RPMI8226 (cell line): ENCODE measurements around the gene RAB7A.
A peak's percentile ranks its signal among the peaks of the same experiment; 100 is the strongest.

ENCODE experiments used
- DNase-seq: peaks from one replicate; pipeline ENCODE4 v3.0.0-alpha.2; 2015

Gene RAB7A

GRCh38 chr3:128794067-128794768, 68.2 kb downstream of the RAB7A start:
- no peak for DNase-seq

GRCh38 chr3:128794770-128795649, 69.0 kb downstream of the RAB7A start:
- peak; percentile 55 for DNase-seq

- no peak for DNase-seq
Measured at GRCh38 chr3:128799653-128800052, 73.7 kb downstream of the RAB7A start.

GRCh38 chr3:128800241-128801187, 74.5 kb downstream of the RAB7A start:
- no peak for DNase-seq

DNA sequence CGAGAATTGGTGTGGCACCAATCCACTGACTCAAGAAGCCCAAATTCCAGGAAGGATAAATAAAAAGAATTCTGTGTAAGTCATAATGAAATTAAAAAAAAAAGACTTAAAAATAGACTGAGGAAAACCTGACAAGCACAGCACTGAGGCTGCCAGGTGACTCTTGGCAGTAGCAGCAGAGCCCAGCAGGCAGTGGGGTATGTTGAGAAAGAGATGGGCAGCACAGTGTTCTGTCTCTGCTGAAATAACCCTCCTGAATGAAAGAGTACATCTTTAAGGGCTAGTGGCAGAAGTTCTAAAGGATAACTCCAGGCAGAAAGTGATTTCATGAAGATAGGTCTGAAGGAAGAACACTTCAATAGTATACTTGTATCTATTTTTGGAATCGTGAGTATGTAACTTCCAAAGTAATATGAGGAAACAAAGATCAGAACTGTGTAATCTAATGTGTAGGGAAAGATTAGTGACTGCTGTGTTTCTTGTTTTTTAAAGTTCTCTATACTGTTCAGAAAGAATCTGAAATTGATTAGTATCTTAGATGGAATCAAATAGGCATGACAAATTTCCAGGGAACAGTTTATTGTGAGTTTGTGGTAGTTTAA, 75.9 kb downstream of the RAB7A start:
- DNase-seq, result no peak

GRCh38 chr3:128803307-128803706, 77.3 kb downstream of the RAB7A start:
- no peak for DNase-seq

DNA sequence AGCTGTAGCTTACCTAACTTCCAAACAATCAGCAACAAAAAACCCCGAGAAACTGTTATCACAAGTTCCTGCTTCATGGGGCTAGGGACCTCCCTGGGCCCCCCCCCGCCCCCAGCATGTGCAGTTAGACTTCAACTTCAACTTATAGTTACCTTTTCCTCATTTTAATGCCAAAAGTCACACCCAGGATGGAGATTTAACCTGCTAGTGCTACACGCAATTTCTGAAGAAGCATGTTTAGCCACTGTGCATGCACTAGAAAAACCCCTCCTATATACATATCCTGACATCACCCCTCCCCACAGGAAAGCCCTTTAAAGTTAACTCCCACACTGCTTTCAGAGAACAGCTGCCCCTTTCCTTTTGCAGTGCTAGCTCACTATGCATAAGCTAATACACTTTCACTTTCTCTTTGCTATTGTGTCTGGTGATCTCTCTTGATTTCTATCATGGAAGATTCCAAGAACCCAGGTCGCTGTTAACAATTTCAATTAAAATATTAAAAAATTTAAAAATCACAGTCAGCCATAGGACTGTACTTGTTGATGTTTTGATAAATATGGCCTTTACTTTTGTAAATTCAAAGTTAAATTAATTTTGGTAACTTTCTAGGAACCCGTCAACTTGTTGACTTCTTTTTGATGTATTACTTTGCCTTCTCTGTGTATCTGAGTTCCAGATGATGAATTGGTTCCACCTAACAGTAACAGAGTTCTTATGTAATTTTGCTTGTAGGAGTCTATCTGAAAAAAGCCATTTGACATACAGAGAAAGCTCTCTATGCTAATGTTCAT, 78.2 kb downstream of the RAB7A start:
- DNase-seq, result peak; percentile 61

DNA sequence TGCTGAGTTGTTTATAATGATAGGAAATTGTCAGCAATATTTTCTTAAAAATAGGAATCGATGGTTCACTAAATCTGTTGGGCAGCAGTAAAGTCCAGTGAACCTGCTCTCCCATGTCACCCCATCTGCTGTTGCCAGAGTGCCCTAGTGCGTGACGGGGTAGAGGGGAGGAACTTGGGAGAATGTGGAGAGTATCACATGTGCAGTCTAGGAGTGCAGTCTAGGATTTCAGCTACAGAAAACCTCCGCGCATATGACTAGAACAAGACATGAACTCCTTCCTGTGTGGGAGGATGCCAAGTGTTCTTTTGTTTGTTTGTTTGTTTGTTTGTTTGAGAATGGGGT, 78.8 kb downstream of the RAB7A start:
- DNase-seq, result no peak

GRCh38 chr3:128805772-128806171, 79.8 kb downstream of the RAB7A start:
- DNase-seq, result no peak

- no peak for DNase-seq
Measured at GRCh38 chr3:128806588-128806987, 80.6 kb downstream of the RAB7A start.

DNA sequence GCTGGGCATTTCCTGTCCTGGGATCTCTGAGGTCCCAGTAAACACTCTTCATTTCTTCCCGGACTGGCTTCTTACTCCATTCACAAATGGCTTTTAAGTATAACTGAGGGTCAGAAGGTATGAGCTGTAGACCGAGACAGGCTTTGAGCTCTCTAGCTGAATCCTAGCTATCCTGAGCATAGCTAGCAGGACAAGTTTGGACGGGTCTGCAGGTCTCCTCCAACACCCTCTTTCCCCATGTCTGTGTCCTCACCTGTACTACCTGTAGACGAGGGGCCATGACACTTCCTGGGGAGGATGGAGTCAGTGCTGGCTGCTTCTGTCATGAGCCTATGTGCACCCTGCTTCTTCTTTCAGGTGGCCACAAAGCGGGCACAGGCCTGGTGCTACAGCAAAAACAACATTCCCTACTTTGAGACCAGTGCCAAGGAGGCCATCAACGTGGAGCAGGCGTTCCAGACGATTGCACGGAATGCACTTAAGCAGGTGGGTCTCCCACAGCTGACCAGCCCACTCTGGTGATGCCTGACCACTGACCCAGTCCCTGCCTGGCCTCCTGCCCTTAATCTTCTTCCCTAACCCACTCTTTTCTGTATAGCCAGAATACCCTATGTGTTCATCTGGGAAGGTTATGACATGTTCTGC, 81.3 kb downstream of the RAB7A start:
- no peak for DNase-seq

GRCh38 chr3:128808672-128809071, 82.7 kb downstream of the RAB7A start:
- DNase-seq, result no peak

- no peak for DNase-seq
Measured at GRCh38 chr3:128813097-128813496, 87.1 kb downstream of the RAB7A start.

DNA sequence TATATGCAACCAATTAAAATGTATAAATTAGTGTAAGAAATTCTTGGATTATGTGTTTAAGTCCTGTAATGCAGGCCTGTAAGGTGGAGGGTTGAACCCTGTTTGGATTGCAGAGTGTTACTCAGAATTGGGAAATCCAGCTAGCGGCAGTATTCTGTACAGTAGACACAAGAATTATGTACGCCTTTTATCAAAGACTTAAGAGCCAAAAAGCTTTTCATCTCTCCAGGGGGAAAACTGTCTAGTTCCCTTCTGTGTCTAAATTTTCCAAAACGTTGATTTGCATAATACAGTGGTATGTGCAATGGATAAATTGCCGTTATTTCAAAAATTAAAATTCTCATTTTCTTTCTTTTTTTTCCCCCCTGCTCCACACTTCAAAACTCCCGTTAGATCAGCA, 88.1 kb downstream of the RAB7A start:
- no peak for DNase-seq

GRCh38 chr3:128814519-128815317, 88.7 kb downstream of the RAB7A start:
- DNase-seq, result no peak

- DNase-seq, result no peak
Measured at GRCh38 chr3:128815318-128816064, 89.5 kb downstream of the RAB7A start.

DNA sequence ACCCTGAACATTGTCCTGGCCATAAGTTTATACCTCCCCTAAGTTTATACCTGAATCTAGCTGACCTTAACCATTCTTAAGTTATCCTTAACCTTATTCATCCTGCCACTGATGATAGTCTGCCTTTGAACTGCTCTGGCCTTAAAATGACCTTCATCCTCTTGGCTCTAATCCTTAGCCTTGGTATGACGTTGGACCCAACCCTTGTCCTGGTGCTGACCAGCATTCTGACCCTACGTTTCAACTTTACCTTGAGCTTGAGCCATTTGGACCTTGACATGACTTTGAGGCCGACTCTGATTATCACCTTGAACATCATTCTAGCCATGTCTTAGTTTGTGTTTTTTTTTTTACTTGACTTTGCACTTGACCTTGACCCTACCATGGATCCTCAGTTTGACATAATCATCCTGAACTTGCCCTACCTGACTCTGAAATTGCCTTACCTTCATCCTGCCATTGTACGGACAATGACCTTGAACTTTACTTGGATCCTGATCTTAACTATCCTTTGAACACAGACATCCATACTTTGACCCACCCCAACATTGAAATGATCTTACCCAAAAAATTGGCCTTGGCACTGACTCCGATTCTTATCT, 92.3 kb downstream of the RAB7A start:
- DNase-seq, result no peak

DNA sequence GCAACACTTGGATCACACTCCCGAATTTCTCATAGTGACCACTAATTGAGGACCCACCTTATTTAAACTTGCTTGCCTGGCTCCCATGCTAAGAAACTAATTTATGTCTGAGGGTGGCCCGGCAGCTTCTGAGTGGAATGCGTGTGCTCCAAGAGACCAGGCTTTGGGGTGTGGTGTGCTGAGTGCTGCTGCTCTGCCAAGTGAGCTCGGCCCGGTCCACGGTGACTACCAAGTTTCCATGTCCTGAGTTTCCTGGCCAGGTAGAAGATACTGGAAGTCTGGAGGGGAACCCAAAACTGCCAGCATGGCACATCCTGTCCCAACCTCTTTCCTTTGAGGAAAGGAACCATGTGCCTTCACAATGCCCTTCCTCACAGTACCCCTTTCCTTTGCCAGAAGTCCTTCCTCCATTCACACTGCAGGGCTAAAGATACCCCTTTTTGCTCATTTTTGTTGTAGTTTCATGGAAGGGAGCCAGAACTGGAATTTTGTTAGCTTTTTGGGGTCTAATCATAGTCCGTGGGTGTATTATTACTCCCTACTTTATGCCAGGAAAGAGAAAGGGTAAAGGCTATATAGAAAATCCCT, 94.4 kb downstream of the RAB7A start:
- DNase-seq, result no peak

- DNase-seq, result no peak
Measured at GRCh38 chr3:128823008-128823407, 97.0 kb downstream of the RAB7A start.
